MM.1S (cell line): ENCODE data around the gene RBBP8.

Experiments
- EZH2 ChIP-seq: fragments of 300-600 bp; sonication (generic); optimal IDR thresholded peaks from 2 replicates; pipeline ENCODE3; 2017; ENCODE audit warnings: low read depth, mild to moderate bottlenecking, antibody characterized with exemption, low read length, mixed read lengths
- EZH2phosphoT487 ChIP-seq: fragments of 300-600 bp; sonication (generic); IDR thresholded peaks from 2 replicates; pipeline ENCODE4 v1.6.1; 2018; ENCODE audit warnings: antibody characterized with exemption, low read length
- TF ChIP-seq, protein P1 (sequence below): fragments of 300-600 bp; sonication (generic); IDR thresholded peaks from 2 replicates; pipeline ENCODE4 v1.5.1; 2016; ENCODE audit warnings: antibody characterized with exemption, low read length, mixed read lengths

- TF ChIP-seq, protein P1, sequence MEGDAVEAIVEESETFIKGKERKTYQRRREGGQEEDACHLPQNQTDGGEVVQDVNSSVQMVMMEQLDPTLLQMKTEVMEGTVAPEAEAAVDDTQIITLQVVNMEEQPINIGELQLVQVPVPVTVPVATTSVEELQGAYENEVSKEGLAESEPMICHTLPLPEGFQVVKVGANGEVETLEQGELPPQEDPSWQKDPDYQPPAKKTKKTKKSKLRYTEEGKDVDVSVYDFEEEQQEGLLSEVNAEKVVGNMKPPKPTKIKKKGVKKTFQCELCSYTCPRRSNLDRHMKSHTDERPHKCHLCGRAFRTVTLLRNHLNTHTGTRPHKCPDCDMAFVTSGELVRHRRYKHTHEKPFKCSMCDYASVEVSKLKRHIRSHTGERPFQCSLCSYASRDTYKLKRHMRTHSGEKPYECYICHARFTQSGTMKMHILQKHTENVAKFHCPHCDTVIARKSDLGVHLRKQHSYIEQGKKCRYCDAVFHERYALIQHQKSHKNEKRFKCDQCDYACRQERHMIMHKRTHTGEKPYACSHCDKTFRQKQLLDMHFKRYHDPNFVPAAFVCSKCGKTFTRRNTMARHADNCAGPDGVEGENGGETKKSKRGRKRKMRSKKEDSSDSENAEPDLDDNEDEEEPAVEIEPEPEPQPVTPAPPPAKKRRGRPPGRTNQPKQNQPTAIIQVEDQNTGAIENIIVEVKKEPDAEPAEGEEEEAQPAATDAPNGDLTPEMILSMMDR = peak; percentile 49
- TF ChIP-seq EZH2phosphoT487 = no peak
- no peak for TF ChIP-seq EZH2
These were observed 50.0 kb downstream of the RBBP8 start for GRCh38 chr18:22983175-22983574.
